HL-60 (cell line): ENCODE measurements around the gene IQGAP2.

Source experiments
- POLR2AphosphoS5 ChIP-seq: IDR thresholded peaks from 2 replicates; pipeline ENCODE4 v1.6.1; 2012; ENCODE audit warnings: low read depth
- REST ChIP-seq: IDR thresholded peaks from 2 replicates; pipeline ENCODE4 v1.6.1; 2012; ENCODE audit warnings: low read depth; ENCODE audit not compliant: insufficient replicate concordance

DNA sequence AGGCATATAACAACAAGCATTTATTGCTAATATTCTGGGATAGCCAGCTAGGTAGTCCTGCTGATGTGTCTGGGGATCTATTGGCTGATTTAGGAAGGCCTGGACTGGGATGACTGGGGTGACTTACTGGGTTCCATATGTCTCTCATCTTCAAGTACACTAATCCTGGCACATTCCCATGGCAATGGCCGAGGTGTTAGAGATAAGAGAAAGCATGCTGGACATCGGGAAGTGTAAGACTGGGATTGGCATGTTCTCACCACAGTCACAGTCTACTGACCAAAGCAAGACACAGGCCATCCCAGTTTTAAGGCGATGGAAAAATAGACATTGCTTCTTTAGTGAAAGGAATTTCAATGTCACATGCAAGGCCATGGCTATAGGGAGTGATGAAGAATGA lies 342.6 kb downstream of the IQGAP2 start:
- TF ChIP-seq POLR2AphosphoS5 (no peak), REST (no peak)
